GM21717 (cell line): Measurements from ENCODE around the gene GFER.
"Not testable (repeated sequence)": the region's sequence is repeated elsewhere in the genome, so short reads cannot be mapped to it uniquely, and the experiment has no call there.

Experiments used
- ATAC-seq: cut with Tn5 transposase; IDR thresholded peaks from one replicate; pipeline ENCODE4 v1.9.1; 2021; ENCODE audit warnings: mild to moderate bottlenecking, moderate library complexity; ENCODE audit not compliant: unreplicated experiment

GFER gene

DNA sequence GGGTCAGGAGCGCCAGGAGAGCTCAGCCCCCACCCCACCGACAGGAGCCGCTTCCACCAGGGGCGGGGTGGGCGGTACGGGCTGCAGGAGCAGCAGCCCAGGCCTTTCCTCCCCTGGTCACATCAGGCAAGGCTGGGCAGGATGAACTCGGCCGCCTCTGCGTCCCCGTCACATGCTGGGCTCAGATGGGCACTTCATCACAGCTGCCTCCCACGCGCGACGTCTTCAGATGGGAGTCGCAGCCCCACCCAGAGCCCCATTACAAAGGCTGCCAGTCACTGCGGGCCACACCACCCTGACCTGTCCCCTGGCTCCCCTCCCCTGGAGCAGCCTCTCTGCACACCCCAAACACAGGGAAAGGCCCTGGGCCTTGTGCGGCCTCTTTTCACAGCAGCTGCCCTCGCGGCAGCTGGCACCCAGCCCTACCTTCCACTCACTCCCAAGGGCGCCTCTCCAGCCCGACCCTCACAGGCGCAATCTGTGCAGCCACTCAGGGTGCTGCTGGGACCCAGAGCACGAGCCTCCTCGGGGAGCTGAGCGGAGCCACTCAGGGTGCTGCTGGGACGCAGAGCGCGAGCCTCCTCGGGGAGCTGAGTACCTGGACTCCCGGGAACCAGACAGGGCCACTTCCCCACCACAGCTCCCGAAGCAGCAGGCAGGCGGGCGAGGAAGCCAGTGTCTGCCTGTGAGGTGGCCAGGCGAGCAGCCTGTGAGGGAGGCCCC lies 21.0 kb downstream of the GFER start:
- ATAC-seq, result no peak

- no peak for ATAC-seq
These were observed 21.7 kb downstream of the GFER start for GRCh38 chr16:2005646-2006045.

DNA sequence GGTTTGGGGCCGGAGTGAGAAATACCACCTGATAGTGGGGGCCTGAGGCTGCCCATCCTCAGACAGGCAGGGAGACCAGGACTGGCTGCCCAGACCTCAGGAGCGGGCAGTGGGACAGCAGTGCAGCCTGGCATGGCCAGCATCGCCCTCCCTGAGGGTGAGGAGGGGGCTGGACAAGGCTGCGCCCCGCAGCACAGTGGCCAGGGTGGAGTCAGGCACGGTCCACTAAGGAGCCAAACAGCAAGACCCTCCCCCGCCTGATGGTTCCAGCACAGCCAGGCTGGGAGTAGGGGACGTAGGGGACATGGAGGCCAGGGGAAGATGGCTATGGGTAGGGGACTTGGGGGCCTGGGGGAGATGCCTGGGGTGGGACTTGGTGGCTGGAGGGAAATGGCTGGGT lies 22.3 kb downstream of the GFER start:
- ATAC-seq, result no peak

GRCh38 chr16:2007081-2007836 lies 23.3 kb downstream of the GFER start:
- ATAC-seq, result no peak

DNA sequence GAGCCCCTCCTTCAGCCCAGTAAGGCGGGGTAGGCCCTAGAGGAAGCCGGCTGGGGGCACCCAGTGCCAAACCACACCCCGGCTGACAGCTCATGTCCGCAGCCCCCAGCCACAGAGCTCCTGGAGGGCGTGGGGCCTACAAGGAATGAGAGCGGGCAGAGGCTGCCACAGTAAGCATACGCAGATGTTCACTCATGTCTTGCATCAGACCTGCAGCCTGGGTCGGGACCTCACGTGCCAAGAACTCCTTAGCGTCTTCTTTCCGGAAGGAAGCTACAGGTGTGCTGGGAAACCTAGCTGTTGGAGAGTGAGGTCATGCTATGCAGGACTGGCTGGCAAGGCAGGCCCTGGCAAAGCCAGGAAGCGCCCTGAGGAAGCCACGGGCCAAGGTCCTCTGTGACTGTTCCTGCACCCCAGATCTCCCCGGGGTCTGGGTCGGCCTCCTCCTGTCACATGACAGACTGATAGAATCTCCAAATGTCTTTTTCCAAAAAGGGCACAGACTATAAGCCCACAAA lies 24.1 kb downstream of the GFER start:
- ATAC-seq, result no peak

GRCh38 chr16:2008631-2009163 lies 24.7 kb downstream of the GFER start:
- no peak for ATAC-seq

GRCh38 chr16:2009164-2009711 lies 25.2 kb downstream of the GFER start:
- peak; percentile 20 for ATAC-seq

GRCh38 chr16:2009791-2010510 lies 26.0 kb downstream of the GFER start, which contains the start of gene ZNF598:
TSS of gene ZNF598 (minus strand) at chr16:2009821.
- ATAC-seq, result peak; percentile 66

DNA sequence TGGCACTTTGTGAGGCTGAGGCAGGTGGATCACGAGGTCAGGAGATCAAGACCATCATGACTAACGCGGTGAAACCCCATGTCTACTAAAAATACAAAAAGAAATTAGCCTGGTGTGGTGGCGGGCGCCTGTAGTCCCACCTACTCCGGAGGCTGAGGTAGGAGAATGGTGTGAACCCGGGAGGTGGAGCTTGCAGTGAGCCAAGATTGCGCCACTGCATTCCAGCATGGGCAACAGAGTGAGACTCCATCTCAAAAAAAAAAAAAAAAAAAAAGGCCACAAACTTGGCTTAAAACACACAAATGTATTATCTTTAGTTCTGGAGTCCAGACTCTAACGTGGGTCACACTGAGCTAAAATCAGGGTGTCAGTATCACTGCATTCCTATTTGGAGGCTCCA lies 27.7 kb downstream of the GFER start:
- ATAC-seq, result not testable (repeated sequence)

GRCh38 chr16:2013527-2013926 lies 29.5 kb downstream of the GFER start:
- no peak for ATAC-seq

GRCh38 chr16:2015117-2015946 lies 31.3 kb downstream of the GFER start:
- no peak for ATAC-seq

GRCh38 chr16:2015947-2016208 lies 31.9 kb downstream of the GFER start:
- no peak for ATAC-seq

DNA sequence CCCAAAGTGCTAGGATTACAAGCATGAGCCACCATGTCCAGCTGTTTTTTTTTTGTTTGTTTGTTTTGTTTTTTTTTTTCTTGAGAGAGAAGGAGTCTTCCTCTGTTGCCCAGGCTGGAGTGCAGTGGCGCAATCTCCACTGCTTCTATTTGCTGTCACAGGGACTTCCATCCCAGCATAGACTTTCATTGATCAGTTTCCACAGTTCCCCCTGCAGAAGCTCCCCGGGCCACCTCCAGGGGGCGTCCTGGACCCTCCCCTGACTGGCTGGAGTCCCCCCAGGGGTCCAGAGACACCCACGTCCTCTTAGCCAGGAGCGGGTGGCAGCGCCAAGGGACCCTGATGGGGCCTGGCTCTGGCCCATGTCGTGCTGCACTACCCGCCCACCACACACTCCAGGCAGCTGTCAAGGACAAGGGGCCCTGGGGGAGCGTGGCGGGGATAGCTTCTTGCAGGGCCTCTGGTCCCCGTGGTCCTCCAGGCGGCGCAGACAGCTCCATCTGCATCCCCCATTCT lies 32.5 kb downstream of the GFER start:
- no peak for ATAC-seq

GRCh38 chr16:2019518-2019920 lies 35.5 kb downstream of the GFER start, which contains the start of gene NPW:
TSS of gene NPW (plus strand) at chr16:2019785.
- no peak for ATAC-seq

DNA sequence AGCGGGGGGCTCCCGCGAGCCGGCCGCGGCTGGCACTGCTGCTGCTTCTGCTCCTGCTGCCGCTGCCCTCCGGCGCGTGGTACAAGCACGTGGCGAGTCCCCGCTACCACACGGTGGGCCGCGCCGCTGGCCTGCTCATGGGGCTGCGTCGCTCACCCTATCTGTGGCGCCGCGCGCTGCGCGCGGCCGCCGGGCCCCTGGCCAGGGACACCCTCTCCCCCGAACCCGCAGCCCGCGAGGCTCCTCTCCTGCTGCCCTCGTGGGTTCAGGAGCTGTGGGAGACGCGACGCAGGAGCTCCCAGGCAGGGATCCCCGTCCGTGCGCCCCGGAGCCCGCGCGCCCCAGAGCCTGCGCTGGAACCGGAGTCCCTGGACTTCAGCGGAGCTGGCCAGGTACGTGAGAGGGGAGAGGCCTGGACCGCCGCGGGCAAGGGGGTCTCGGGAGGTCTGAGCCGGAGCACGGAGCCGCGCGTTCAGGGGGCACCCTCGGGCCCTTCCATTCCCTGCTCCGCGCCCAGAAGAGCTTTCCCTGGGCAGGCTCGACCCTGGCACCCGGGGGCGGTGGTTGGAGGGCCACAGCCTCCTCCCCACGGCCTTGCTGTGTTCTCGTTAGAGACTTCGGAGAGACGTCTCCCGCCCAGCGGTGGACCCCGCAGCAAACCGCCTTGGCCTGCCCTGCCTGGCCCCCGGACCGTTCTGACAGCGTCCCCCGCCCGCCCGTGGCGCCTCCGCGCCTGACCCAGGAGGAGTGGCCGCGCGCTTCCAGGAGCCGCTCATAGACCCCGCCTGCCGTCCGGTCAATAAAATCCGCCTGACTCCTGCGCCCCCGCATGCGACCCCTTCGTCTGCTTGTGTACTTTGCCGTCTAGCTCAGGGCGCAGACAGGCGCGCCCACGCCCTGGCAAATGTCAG lies 36.2 kb downstream of the GFER start:
- no peak for ATAC-seq

DNA sequence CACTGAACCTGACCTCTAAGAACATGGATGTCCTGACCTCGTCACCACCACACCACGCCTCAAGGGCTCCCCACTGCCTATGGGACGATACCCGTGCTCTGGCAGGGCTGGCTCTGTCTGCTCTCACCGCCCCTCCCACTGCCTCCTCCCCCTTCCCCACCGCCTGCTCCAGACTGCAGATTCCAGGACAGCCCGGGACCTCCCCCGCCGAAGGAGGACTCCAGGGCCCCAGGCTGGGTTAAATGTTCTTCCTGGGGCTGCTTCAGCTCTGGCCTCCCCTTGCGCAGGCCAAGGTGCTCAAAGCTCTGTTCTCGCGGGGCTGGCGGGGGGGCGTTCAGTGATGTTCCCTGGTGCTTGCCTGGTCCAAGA lies 38.7 kb downstream of the GFER start:
- peak; percentile 19 for ATAC-seq

DNA sequence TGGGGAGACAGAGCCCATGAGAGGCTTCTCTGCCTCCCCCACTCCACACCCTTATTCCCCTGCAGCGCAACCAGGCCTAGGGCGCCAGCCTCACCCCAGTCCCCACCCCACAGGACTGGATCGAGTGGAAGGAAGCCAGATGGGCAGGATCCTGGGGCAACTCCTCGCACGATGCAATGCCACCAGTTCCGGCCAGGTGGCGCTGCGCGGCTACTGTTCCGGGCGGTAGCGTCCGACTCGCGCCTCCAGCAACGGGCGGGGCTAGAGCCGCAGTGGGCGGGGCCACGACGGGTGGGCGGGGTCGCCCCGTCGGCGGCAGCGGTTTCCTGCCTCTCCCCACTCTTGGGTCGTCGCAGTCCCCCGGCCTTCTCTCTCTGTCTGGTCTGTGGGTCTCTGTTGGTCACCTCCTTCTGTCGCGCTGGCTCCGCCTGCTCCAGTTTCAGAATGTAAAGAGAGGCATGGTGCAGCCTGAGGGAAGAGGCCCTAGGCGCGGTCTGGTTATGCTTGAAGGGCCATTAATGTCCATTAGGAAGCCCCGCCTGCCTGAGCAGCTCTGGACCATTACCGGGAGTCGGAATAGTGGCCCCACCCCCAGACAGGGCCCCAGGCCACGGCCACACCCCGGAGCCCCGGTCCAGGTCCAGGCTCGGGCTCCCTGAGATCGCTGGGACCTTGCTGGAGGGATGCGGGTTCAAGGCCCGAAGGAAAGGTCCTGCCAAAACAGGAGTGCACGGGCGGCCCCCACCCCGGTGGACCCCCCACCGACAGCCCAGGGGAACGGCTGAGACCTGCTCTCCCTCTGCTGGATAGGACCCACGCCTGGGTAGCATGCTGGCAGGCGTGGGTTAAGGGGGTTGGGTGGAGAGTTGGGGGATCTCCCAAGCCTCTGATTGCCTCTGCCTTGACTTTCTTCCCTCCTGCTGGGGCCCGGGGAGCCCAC lies 39.4 kb downstream of the GFER start:
- ATAC-seq, result peak; percentile 74

DNA sequence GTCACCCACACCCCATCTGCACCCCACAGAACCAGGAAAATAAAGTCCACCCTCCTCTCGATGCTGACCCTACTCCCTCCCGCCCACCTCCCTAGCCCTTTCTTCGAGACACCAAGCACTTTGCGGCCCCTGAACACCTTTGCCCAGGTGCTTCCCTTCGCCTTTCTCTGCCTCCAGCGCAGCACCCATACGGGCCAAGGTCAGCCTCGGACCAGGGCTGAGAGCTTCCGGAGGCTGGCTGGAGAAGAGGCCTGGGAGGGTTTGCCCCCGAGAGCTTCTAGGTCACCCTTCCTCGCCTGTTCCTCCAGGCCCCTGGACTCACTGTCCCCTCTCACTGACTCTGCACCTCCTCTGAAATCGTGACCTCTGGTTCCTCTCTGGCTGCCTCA lies 40.0 kb downstream of the GFER start:
- ATAC-seq, result no peak
